Calu3 (cell line): ENCODE measurements around the gene NCOA6. TPM values are rescaled to one million over a fixed set of nuclear protein-coding genes. Genes with fewer than 3 reads are reported as not detected.

ENCODE experiments used
- BruUV-seq: library from RNA; stranded (reverse); fragments of 400-500 nt; replicated peaks from 2 replicates; lab custom pipeline; 2021; lab: Mats Ljungman, UMichigan
- CTCF ChIA-PET: fragments of 300-600 bp; sonication (Branson Sonifier 250); formaldehyde crosslinking; loops from one replicate; lab custom pipeline; 2022; ENCODE audit warnings: antibody characterized with exemption; lab: Charles Lee
- DNase-seq: peaks from one replicate; pipeline ENCODE4 v3.0.0; 2022
- H3K27ac Mint-ChIP-seq: one replicate; pipeline ENCODE4 v1.8.0; 2022; ENCODE audit warnings: mixed read lengths; ENCODE audit not compliant: unreplicated experiment
- H3K27me3 Mint-ChIP-seq: one replicate; pipeline ENCODE4 v1.8.0; 2022; ENCODE audit warnings: mixed read lengths; ENCODE audit not compliant: unreplicated experiment
- H3K36me3 Mint-ChIP-seq: one replicate; pipeline ENCODE4 v1.8.0; 2022; ENCODE audit warnings: mild to moderate bottlenecking, moderate library complexity, mixed read lengths; ENCODE audit not compliant: insufficient read depth, unreplicated experiment
- H3K4me1 Mint-ChIP-seq: one replicate; pipeline ENCODE4 v1.8.0; 2022; ENCODE audit warnings: mild to moderate bottlenecking, low read depth, mixed read lengths; ENCODE audit not compliant: unreplicated experiment
- H3K4me3 Mint-ChIP-seq: one replicate; pipeline ENCODE4 v1.8.0; 2022; ENCODE audit warnings: mild to moderate bottlenecking, low read depth, moderate library complexity, mixed read lengths; ENCODE audit not compliant: unreplicated experiment
- H3K9me3 Mint-ChIP-seq: one replicate; pipeline ENCODE4 v1.8.0; 2022; ENCODE audit warnings: low read depth, mixed read lengths; ENCODE audit not compliant: unreplicated experiment
- CTCF ChIP-seq: fragments of 200-600 bp; IDR thresholded peaks from one replicate; pipeline ENCODE4 v1.8.0; 2022; ENCODE audit warnings: antibody characterized with exemption; ENCODE audit not compliant: unreplicated experiment
- intact Hi-C: fragments of 100-400 bp; cut with micrococcal nuclease; formaldehyde crosslinking; loops from one replicate; pipeline ENCODE4 v1.10.0; 2022; ENCODE audit not compliant: unreplicated experiment
- total RNA-seq: library from RNA; stranded (reverse); gene quantifications from 2 replicates; pipeline ENCODE4 v1.2.3, GENCODE V29; 2022

The NCOA6 gene
- total RNA-seq, 1 experiment from 2014 or later: 42.8 TPM

- Mint-ChIP-seq H3K9me3 (no peaks in the 10 kb centered on the region), H3K27ac (no peak overlapping the region), H3K4me1 (peaks cover 11% of the 10 kb centered on the region), H3K36me3 (peaks cover 7% of the 10 kb centered on the region), H3K27me3 (no peaks in the 10 kb centered on the region), H3K4me3 (no peak overlapping the region)
- no peak for TF ChIP-seq CTCF
- BruUV-seq: no TSS peak
- intact Hi-C loops: no loop called here
- CTCF ChIA-PET: no interaction called here
- DNase-seq: no peak
These were observed 33.9 kb upstream of the NCOA6 start for GRCh38 chr20:34859367-34859766.

GRCh38 chr20:34852298-34852697, 26.8 kb upstream of the NCOA6 start:
- no TSS peak for BruUV-seq
- no peak overlapping the region for H3K27ac Mint-ChIP-seq
- no peak for DNase-seq
- intact Hi-C loops: no loop called here
- no peaks in the 10 kb centered on the region for H3K36me3 Mint-ChIP-seq
- no peaks in the 10 kb centered on the region for H3K9me3 Mint-ChIP-seq
- no peak overlapping the region for H3K4me3 Mint-ChIP-seq
- TF ChIP-seq CTCF: no peak
- CTCF ChIA-PET: interaction anchor here (0.6 to 1.6 kb wide), 3 partner anchors 9 to 1054 kb away, joined by 3 to 4 read pairs (median 3); no protein-coding TSS in a partner anchor
- no peaks in the 10 kb centered on the region for H3K4me1 Mint-ChIP-seq
- peaks cover 5% of the 10 kb centered on the region for H3K27me3 Mint-ChIP-seq

DNA sequence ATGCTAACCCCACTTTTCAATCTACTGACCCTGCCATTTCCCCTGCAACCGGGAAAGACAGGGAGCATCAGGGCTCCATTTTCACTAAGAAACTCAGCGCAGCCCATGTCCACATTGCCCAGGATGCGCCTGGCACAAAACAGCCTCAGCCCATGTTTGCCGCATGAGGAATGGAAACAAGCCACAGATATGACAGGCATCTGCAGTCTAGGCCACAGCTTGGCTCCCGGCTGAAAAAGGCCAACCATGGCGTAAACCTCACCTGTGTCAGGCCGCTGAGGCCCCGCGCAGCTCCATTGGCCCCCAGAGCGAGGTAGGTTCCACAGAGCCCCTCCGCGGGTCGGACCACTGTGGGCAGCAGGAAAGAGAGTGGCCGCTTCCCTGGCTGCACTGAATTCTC, 25.5 kb upstream of the NCOA6 start:
- H3K27ac Mint-ChIP-seq: no peak overlapping the region
- no peaks in the 10 kb centered on the region for H3K9me3 Mint-ChIP-seq
- peaks cover 18% of the 10 kb centered on the region for H3K27me3 Mint-ChIP-seq
- no peak for DNase-seq
- no peak overlapping the region for H3K4me3 Mint-ChIP-seq
- TF ChIP-seq CTCF: no peak
- H3K36me3 Mint-ChIP-seq: no peaks in the 10 kb centered on the region
- no TSS peak for BruUV-seq
- intact Hi-C loops: no loop called here
- CTCF ChIA-PET: interaction anchor here (0.6 to 1.8 kb wide), 2 partner anchors 11 to 12 kb away, joined by 3 to 6 read pairs; no protein-coding TSS in a partner anchor
- no peaks in the 10 kb centered on the region for H3K4me1 Mint-ChIP-seq

DNA sequence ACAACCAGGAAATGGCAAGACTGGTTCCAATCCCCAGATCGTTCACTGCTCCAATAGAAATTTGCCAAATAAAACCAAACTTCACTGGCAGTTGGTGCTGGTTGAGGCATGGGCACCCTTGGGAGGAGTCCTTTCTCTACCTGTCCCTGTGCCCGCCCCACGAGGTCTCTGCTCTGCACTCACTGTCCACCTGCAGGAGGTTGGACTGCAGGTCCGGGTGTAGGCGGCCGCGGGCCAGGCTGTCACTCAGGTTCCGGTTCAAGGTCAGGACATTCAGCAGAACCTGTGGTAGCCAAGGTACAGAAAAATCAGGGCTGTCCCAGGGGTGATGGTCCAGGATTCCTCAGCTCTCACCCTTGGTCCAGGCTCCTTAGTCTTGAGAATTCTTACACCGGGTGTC, 24.3 kb upstream of the NCOA6 start:
- no peak for DNase-seq
- H3K27me3 Mint-ChIP-seq: peaks cover 18% of the 10 kb centered on the region
- no TSS peak for BruUV-seq

More for the DNA sequence above, 24.3 kb upstream of the NCOA6 start:
- TF ChIP-seq CTCF: no peak
- Mint-ChIP-seq H3K36me3 (no peaks in the 10 kb centered on the region), H3K27ac (no peak overlapping the region), H3K4me1 (no peaks in the 10 kb centered on the region), H3K9me3 (no peaks in the 10 kb centered on the region), H3K4me3 (no peak overlapping the region)
- CTCF ChIA-PET: interaction anchor here (0.7 to 1.8 kb wide), 3 partner anchors 12 to 83 kb away, joined by 3 to 6 read pairs (median 5); no protein-coding TSS in a partner anchor
- intact Hi-C loops: no loop called here
